GM18867 (cell line): ENCODE data around the gene OR2T33.
"Not testable (repeated sequence)": the region's sequence is repeated elsewhere in the genome, so short reads cannot be mapped to it uniquely, and the experiment has no call there.

ENCODE experiments used
- ATAC-seq: cut with Tn5 transposase; IDR thresholded peaks from one replicate; pipeline ENCODE4 v1.9.1; 2021; ENCODE audit warnings: mild to moderate bottlenecking, moderate library complexity; ENCODE audit not compliant: unreplicated experiment

Gene OR2T33, protein sequence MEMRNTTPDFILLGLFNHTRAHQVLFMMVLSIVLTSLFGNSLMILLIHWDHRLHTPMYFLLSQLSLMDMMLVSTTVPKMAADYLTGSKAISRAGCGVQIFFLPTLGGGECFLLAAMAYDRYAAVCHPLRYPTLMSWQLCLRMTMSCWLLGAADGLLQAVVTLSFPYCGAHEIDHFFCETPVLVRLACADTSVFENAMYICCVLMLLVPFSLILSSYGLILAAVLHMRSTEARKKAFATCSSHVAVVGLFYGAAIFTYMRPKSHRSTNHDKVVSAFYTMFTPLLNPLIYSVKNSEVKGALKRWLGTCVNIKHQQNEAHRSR

DNA sequence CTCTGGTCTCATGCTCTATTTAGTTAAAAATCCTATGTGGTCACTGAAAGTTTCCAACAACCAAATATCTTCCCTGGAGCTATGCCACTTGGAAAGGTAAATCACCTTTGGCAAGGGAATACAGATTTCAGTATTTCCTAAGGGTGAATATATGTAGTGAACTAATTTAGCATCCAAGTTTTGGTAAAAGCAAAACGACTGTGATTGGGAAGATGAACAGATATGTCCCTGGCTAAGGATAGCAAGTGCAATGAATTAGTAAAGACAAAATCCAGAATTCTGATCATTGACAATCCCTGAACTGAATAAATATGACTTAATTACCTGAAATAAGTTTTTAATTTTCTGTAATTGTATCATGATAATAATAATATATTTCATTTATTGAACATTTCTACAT, at the start of gene OR2T33:
Gene OR2T33 (minus strand): TSS at position 101 of the 400 bp plus-strand sequence. CDS start 4,162 bp downstream, outside the sequence.
- ATAC-seq, result no peak

DNA sequence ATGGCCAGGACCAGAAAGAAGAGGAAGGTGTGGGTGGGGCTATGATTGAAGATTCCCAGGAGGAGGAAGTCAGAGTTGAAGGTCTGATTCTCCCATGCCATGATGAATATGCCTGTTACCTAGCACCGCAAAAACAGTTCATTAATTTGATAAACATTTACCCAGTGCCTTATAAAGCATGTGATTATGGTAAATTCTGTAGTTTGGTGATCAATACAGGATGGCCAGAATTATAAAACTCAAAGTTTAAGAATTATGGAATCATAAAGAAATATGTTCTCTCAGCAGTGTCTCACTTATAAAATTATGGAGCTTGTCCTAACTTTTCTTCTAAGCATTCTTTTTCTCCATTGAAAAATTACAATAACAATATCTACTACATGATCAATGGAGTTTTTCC, 46.7 kb upstream of the OR2T33 start, which contains the start of gene OR2M7:
Gene OR2M7 (minus strand): TSS at position 101 of the 400 bp plus-strand sequence. CDS start 0 bp downstream, at position 101.
- ATAC-seq, result no peak

DNA sequence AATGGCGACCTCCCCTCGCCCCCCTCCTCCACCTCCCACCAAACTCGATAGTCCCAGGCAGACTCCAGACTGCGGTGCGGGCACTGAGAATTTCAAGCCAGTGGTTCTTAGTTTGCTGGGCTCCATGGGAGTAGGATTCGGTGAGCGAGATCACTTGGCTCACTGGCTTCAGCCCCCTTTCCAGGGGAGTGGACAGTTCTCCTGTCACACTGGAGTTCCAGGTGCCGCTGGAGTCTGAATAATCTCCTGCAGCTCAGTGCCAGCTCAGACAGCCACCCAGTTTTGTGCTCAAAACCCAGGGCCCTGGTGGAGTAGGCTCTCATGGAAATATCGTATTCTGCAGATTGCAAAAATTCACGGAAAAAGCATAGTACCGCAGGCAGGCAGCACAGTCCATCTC, 39.0 kb upstream of the OR2T33 start:
- ATAC-seq, result no peak

DNA sequence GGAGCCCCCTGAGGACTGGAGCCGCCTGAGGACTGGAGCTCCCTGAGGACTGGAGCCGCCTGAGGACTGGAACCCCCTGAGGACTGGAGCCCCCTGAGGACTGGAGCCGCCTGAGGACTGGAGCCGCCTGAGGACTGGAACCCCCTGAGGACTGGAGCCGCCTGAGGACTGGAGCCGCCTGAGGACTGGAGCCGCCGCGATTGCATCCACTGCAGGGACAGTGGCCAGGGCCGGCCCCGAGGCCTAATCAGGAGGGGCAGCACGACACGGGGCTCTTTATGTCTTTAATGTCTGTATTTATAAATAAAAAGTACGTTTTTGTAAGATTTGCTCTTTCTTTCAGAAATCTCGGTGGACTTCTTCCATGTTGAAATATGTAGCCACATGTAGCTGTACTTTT, 29.0 kb upstream of the OR2T33 start:
- ATAC-seq, result not testable (repeated sequence)

DNA sequence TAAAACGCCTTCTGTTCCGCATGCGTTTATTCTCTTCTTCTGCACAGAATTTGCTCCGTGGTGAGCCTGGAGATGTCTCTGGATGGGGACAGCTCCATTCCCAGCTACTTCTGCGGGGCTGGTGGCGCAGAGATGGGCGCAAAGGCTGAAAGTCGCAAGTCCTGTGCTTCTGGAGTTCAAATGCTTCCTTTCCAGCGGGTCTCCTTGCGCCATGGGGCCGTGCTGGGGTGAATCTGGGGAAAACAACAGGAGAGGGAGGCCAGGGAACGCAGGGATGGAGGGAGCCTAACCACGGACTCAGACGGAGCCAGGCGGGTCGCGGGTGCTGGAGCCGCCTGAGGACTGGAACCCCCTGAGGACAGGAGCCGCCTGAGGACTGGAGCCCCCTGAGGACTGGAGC, 28.3 kb upstream of the OR2T33 start:
- ATAC-seq, result no peak

DNA sequence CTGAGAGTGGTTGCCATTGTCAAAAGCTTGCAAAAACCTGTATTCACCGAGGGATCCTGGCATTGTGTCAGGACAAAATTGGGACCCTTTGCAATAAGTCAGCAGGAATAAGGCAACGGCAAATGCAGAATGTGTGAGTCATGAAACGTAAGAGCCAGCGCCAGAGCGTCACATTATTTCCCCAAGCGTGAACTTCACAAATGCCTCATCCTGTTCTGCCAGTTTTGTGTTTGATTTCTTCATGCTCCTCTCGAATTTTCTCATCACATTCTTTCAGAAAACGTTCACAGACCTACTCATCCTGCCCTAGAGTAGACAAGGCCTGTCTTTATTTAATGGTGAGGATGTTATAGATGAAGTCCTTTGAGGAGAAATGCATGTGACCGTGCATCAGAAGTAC, 27.9 kb upstream of the OR2T33 start:
- not testable (repeated sequence) for ATAC-seq

DNA sequence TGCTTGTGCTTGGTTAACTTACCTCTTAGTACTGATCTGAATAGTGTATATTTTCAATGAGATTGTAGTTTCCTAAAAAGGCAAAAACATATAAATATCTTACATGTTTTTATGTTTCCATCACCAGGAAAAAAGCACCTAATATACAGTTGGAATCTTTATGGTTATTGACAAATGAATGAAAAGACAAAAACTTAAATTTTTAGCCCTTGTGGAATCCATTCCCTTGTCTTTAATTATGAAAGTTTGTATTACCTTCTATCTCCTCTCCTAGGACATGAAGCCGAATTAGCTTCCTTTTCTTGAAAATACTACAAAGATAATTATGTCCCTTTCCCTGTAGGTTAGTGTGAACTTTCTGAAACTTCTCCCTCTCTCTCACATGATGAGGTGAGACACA, 25.5 kb upstream of the OR2T33 start, which contains the start of gene OR2T12:
Gene OR2T12 (minus strand): TSS at position 101 of the 400 bp plus-strand sequence. CDS start 7,846 bp downstream, outside the sequence.
- ATAC-seq, result no peak

DNA sequence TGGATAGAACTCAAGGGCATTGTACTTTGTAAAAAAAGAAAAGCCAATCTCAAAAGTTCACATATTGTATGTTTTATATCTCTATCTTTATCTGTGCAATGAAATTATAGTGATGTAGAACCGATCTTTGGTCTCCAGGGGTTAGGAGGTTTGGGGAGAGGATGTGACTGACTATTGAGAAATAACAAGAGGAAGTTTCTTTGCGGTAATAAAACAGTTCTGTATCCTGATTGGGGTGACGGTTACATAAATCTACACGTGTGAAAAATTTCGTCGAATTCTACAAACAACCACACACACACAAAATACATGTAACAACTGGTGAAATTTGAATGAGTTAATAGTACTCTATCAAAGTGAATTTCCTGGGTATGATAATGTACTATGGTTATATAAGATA, 10.6 kb upstream of the OR2T33 start:
- ATAC-seq, result no peak

DNA sequence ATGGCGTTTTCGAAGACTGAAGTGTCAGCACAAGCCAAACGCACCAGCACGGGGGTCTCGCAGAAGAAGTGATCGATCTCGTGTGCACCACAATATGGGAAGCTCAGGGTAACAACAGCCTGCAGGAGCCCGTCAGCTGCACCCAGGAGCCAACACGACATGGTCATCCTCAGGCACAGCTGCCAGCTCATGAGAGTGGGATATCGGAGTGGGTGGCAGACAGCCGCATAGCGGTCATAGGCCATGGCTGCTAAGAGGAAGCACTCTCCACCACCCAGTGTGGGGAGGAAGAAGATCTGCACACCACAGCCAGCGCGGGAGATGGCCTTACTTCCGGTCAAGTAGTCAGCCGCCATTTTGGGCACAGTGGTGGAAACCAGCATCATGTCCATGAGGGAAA, 4.6 kb downstream of the OR2T33 start:
- not testable (repeated sequence) for ATAC-seq

DNA sequence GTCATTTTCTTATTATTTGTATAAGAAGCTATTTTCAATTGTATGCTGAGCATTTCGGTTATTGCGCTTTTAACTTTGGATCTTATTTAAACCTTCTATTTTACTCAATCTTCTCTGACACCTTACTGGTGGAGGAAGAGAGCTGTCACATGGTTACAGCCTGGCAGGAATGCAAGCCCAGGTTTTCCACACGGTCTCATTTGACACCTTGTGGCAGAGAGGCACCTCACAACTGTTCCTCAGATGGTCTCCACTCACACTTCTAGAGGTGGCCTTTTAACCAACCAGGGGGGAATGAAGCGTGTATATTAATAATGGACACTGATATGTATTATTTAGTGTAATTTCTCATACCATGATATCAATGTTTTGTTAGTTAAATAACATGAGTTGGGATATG, 9.6 kb downstream of the OR2T33 start:
- no peak for ATAC-seq

DNA sequence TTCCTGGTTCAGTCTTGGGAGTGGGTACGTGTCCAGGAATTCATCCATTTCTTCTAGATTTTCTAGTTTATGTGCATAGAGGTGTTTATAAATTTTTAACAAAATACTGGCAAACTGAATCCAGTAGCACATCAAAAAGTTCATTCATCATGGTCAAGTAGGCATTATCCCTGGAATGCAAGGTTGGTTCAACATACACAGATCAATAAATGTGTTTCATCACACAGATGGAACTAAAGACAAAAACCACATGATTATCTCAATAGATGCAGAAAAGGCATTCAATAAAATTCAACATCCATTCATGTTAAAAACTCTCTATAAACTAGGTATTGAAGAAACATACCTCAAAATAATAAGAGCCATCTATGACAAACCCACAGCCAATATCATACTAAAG, 18.5 kb downstream of the OR2T33 start:
- not testable (repeated sequence) for ATAC-seq

DNA sequence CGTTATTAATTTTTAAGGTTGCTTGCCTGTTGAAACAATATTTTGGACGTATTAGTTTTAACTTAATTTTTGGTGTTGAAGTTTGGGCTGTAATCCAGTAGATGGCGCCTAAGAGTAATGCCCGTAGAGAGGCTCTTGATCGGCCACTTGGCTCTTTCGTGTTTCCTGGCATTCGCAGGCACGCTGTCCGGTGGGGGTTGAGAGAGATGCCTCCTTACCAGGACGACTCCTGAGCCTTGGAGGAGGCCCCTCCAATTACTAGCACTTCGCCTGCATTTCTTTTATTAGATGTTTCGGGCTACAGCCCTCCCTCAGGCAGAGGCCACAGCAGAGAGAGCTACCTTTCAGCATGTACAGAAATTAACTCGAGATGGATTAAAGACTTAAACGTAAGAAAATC, 34.6 kb downstream of the OR2T33 start:
- peak; percentile 89 for ATAC-seq

DNA sequence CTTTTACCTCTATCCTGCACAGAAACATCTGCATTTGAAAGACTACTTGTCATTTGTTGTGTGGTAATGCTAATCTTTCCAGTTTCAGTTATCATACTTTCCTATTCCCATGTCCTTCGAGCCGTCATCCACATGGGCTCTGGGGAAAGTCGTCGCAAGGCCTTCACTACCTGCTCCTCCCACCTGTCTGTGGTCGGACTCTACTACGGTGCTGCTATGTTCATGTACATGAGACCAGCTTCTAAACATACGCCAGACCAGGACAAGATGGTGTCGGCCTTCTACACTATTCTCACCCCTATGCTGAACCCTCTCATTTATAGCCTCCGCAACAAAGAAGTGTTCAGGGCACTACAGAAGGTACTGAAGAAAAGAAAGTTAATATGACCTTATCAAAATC, 38.3 kb downstream of the OR2T33 start:
- no peak for ATAC-seq

DNA sequence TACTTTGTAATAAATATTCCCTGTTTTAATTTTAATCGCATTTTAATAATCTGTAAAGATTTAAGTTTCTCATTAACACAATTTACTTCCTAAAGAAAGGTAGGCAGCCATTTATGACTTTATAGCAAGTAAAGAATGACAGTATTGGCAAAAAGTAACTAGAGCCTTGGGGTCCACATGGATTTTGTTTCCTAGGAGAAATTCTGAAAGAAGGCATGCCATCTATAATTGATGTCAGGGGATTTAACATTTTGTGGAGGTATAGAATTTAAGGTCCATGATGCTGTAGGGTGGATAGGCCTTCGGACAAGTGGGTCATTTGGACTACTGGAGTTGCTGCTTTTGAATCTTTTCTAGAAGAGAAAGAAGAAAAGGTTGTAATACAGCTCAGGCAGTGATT, 46.7 kb downstream of the OR2T33 start, which contains the start of gene OR2M4:
Gene OR2M4 (plus strand): TSS at position 301 of the 400 bp plus-strand sequence. CDS start 7,512 bp downstream, outside the sequence.
- no peak for ATAC-seq

DNA sequence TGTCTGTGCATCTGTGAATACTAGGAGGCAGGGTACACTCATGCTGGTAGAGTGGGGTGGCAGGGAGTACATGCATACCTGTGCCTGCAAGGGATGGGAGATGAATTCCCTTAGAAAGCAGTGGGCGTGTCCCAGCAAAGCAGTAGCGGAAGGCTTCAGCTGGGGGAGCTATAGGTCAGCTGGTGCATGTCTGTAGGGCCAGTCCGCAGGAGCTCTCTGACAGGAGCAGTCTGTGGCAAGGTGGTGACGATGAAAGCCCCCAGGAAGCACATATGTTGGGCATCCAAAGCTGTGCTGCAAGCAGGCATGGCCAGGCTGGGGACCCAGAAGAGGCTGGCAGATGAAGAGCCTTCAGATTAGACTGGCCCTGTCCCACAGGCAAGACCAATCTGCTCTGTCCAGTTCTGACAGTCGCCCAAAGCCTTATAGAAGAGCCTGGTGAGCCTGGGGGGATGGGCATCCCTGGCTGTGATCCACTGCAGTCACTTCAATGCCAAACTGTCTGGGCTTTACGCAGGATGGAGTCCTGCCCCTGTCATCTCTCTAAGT, 48.3 kb downstream of the OR2T33 start:
- no peak for ATAC-seq

DNA sequence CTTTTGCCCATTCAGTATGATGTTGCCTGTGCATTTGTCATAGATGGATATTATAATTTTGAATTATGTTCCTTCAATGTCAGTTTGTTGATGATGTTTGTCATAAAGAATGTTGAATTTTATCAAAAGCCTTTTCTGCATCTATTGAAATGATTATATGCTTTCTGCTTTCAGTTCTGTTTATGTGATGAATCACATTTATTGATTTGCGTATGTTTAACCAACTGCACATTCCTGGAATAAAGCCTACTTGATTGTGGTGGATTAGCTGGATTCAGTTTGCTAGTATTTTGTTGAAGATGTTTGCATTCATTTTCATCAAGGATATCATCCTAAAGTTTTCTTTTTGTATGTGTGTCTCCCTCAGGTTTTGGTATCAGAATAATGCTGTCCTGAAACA, 52.2 kb downstream of the OR2T33 start:
- no peak for ATAC-seq
